GM12892 (cell line): ENCODE data around the gene CLASP1.

Source experiments
- POLR2A ChIP-seq: IDR thresholded peaks from 2 replicates; pipeline ENCODE4 v1.6.1; 2011; ENCODE audit warnings: low read depth, low read length, control low read depth
- POLR2AphosphoS5 ChIP-seq: IDR thresholded peaks from 2 replicates; pipeline ENCODE4 v1.6.1; 2011; ENCODE audit warnings: low read depth, low read length, control low read depth

GRCh38 chr2:121350890-121351289, 298.4 kb downstream of the CLASP1 start:
- TF ChIP-seq POLR2A (no peak), POLR2AphosphoS5 (no peak)
